ENCODE measurements around the gene FARP1.

FARP1 gene

DNA sequence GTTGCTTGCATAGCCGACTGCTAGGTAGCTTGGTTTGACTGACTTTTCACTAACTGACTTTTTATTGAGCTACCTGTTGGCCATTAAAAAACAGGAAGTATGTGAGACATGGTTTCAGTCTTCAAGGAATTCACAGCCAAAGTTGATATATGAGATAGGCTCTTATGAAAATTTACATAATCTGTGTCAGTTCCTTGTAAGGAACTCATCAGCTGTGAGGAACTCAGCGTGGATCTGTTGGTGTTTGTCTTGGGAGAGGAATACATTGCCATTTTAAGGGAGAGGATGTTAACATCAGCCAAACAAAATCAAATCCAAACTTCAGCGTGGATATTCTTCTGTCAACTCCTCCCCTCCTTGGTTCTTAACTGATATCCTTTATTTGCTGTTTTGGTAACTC lies 32.1 kb downstream of the FARP1 start:
- no peak for DNase-seq

- DNase-seq: no peak
Measured at GRCh38 chr13:98175823-98176222, 32.9 kb downstream of the FARP1 start.

GRCh38 chr13:98176777-98177608 lies 34.1 kb downstream of the FARP1 start, which contains the start of gene RNF113B:
RNF113B (minus strand) TSS chr13:98177269; CDS start chr13:98177236, 33 bp downstream.
- no peak for DNase-seq

DNA sequence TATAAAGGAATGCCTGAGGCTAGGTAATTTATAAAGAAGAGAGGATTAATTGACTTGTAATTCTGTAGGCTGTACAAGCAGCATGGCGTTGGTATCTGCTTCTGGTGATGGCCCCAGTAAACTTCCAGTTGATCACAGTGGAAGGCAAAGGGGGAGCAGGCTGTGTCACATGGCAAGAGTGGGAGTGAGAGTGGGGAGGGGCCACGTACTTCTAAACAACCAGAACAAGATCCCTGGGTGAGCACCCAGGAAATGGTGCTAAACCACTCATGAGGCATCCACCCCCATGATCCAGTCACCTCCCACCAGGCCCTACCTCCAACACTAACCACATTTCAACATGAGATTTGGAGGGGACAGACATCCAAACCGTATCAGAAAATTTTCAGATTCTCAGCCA lies 37.2 kb downstream of the FARP1 start:
- no peak for DNase-seq

GRCh38 chr13:98181111-98181815 lies 38.4 kb downstream of the FARP1 start:
- no peak for DNase-seq

GRCh38 chr13:98182153-98182552 lies 39.3 kb downstream of the FARP1 start:
- no peak for DNase-seq

- no peak for DNase-seq
Measured at GRCh38 chr13:98182589-98182988, 39.7 kb downstream of the FARP1 start.

DNA sequence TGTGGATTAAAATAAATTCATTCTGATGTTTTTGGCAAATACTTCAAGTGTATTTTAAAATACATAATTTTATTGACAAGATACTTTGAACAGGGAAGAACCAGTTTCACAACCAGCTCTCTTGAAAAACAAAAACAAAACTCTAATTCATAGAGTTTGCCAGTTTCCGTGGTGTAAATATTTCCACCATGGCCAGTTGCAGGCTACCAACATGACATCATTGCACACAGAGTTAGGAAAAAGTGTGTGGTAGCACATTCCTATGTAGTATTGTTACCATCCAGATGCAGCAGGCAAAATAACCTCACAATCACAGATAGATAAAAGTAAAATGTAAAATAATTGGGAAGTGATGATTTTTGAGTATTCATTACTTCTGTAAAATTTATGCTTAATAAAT lies 41.9 kb downstream of the FARP1 start:
- no peak for DNase-seq

DNA sequence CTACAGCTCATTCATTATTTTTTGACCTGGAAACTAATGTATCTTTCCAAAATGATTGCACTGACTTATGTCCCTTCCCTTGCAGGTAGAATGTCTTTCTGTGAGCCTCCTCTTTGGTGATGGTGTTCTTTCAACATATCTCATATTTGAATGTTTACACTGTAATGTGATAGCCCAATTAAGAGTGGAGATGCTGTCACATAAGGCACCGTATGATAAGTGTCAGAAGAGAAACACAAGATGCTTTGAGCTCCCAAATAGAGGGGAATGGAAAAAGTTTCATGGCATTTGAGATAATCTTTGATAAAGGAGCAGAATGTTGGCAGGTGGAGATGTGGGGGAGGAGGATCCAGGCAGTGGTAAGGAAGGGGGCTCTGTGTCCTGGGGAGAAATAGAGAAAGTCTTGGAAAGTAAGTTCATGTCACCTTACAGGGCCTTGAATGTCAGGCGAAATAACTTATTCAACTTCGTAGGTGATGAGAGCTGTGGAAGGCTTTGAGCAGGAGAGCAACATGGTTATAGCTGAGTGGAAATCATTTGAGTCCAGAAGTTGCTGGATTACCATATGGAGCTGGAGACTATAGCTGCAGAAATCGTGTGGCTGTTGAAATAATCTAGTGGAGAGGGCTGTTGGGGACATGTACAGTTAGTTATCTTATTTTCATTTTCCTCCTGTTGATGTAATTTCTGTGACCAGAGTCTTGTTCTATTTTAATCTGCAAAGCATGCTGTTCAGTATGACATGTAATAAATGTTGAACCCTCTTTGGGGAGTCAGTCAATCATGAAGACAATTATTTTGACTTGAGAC lies 44.5 kb downstream of the FARP1 start:
- DNase-seq: no peak

DNA sequence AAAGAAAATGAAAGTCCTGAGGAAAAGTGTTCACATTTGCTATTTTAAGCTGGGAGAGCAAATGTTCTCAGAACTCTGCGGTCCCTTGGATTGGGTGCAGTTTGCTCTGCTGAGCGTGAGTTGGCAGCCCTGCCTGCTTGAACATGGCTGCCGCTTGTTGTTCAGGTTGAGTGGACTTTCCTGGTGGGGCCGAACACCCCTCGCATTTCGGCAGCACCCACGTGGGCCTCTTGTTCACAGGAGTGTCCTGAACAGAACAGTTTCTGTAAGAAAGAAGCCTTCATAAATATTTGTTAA lies 45.0 kb downstream of the FARP1 start:
- DNase-seq: no peak

DNA sequence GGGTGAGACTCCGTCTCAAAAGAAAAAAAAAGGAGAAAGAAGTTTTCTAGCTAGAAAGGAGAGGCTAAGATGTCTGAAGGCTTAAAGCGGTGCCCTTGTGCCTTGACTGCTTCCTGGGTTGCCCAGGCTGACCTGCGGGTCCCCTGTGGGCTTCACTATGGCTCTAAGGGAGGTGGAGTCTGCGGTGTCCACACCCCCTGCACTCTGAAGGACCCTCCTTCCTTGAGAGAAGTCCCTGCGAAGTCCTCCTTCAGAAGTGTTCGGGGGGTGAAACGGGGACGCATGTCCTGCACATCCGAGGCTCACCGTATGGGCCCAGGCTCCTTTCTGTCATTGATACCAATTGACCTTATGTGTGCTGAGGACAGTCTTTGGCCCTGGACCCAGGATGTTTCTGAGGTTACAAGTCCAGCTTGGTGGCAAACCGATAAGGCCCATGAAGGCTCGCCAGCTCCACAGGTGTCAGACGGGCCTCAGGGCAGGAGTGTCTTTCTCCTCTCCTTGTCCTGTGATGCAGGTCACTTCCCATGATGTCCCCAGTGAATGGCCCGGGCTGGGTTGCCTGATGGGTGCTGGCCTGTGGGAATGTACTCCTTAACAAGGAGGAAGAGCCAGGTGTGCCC lies 45.8 kb downstream of the FARP1 start:
- no peak for DNase-seq

- no peak for DNase-seq
Measured at GRCh38 chr13:98189841-98190505, 47.1 kb downstream of the FARP1 start.

GRCh38 chr13:98190889-98191444 lies 48.1 kb downstream of the FARP1 start:
- no peak for DNase-seq

DNA sequence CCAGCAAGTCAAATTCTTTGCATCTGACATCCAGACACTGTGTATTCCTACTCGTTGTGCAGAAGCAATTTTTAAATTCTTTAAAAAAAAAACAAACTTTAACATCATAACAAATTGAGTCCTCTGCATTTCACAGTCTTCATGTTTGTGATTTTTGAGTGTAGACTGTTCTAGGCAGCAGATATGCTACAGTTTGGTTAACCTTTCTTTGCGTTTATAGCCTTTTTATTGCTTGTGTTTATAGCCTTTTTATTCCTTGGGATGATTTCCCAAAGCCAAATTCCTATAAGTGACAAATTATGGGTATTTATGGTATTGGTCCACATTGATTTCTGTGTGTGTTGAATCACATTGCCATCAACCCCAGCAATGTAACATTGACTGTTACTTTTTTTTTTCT lies 49.1 kb downstream of the FARP1 start:
- DNase-seq: no peak

GRCh38 chr13:98195054-98195791 lies 52.3 kb downstream of the FARP1 start:
- DNase-seq: no peak

- DNase-seq: no peak
Measured at GRCh38 chr13:98198683-98199082, 55.8 kb downstream of the FARP1 start.

GRCh38 chr13:98199480-98199879 lies 56.6 kb downstream of the FARP1 start:
- DNase-seq: no peak

DNA sequence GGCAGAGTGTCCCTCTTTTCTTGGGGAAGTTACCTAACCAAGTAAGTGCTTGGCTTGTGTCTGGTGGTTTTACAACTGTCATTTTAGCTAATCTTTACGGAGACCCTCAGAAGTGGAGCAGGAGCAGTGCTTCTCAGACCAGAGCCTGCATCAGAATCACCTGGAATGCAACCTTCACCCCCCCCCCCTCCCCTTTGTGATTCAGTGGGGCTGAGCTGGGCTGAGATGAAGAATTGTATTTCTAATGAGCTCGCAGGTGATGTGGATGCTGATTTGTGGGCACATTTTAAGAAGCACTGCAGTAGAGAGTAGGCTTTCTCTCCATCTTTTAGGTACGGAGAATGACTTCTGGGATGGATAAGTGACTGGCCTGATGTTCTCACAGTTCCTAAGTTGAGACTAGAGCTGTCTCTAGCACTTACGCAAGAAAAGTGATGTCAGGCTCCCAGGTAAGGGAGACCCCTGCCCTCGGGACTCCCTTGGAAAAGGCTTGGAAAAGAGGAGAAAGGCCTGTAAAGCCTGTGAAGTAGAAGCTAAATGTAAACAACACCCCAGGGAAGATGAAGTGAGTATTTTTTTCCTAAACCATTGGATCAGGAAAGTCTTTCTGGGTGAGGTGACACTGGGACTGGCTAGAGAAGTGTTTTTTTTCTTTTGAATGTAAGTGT lies 57.5 kb downstream of the FARP1 start:
- no peak for DNase-seq

DNA sequence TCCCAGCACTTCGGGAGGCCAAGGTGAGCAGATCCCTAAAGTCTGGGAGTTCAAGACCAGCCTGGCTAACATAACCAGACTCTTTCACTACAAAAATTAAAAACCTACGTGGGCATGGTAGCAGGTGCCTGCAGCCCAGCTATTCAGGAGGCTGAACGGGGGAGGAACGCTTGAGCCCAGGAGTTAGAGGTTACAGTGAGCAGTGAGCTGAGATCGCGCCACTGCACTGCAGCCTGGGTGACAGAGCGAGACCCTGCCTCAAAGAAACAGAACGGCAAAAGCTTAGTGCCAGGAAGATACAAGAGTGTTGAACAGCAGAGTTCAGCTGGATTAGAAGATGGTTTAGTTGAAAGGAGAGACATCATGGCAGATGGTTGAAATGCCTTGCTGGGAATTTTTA lies 58.3 kb downstream of the FARP1 start:
- no peak for DNase-seq

GRCh38 chr13:98201984-98202383 lies 59.1 kb downstream of the FARP1 start:
- DNase-seq: no peak

Measured in GOT3 (cell line).